H1 (cell line): ENCODE data around the gene GALNT18. TPM values are rescaled to one million over a fixed set of nuclear protein-coding genes. Genes with fewer than 3 reads are reported as not detected.

Experiments used
- CTCF ChIA-PET: fragments of 300-600 bp; sonication (Branson Sonifier 250); formaldehyde crosslinking; loops from one replicate; lab custom pipeline; 2021; ENCODE audit not compliant: partially characterized antibody; lab: Charles Lee
- POLR2A ChIA-PET: fragments of 300-600 bp; sonication (Branson Sonifier 250); formaldehyde crosslinking; loops from one replicate; lab custom pipeline; 2021; ENCODE audit warnings: inconsistent platforms; ENCODE audit not compliant: partially characterized antibody; lab: Charles Lee
- DNase-seq, 2 experiments: peaks; one replicate each; pipeline versions ENCODE4 v3.0.0 to v3.0.0-alpha.2; 2010 to 2022; ENCODE audit warnings: low spot score in 2 of 2, low read depth in 1 of 2, mixed read lengths in 1 of 2
- FAIRE-seq: peaks from 2 replicates; lab custom pipeline; 2011; peaks lifted over from hg19 to GRCh38; lab: Jason Lieb, UNC
- H2AFZ ChIP-seq: 2 replicates; pipeline ENCODE4 v1.8.1; 2012; ENCODE audit warnings: low read length, inconsistent platforms
- H2AK5ac ChIP-seq: 2 replicates; pipeline ENCODE4 v1.6.1; 2013; ENCODE audit warnings: low read depth, low read length
- H2BK120ac ChIP-seq: replicated peaks from 2 replicates; pipeline ENCODE3; 2013; ENCODE audit warnings: low read depth, low read length, inconsistent platforms
- H2BK12ac ChIP-seq: 2 replicates; pipeline ENCODE4 v1.6.1; 2013; ENCODE audit warnings: low read depth, low read length
- H2BK15ac ChIP-seq: 2 replicates; pipeline ENCODE4 v1.6.1; 2013; ENCODE audit warnings: low read length
- H2BK20ac ChIP-seq: 2 replicates; pipeline ENCODE4 v1.6.1; 2013; ENCODE audit warnings: low read length
- H2BK5ac ChIP-seq: 2 replicates; pipeline ENCODE4 v1.6.1; 2013; ENCODE audit warnings: low read depth, low read length
- H3K14ac ChIP-seq: 2 replicates; pipeline ENCODE4 v1.6.1; 2013; ENCODE audit warnings: inconsistent platforms; ENCODE audit not compliant: insufficient read length
- H3K18ac ChIP-seq: 2 replicates; pipeline ENCODE4 v1.6.1; 2013; ENCODE audit warnings: low read length; ENCODE audit errors: extremely low read depth
- H3K23ac ChIP-seq: 2 replicates; pipeline ENCODE4 v1.6.1; 2013; ENCODE audit warnings: inconsistent platforms; ENCODE audit not compliant: insufficient read length
- H3K23me2 ChIP-seq: 2 replicates; pipeline ENCODE4 v1.6.1; 2013; ENCODE audit warnings: low read depth, low read length
- H3K27ac ChIP-seq: 2 replicates; pipeline ENCODE4 v1.6.1; 2011; ENCODE audit warnings: low read depth, low read length, inconsistent platforms
- H3K27me3 ChIP-seq, 4 experiments: replicated peaks in 1 of 4; 1 replicate in 1 of 4; 2 replicates in 3 of 4; pipeline versions ENCODE4 v1.6.1 to v1.8.1; 2011 to 2013; ENCODE audit warnings: low read length in 3 of 4, mild to moderate bottlenecking in 3 of 4, inconsistent platforms in 2 of 4, mixed read lengths in 2 of 4, moderate library complexity in 1 of 4; ENCODE audit not compliant: control insufficient read depth in 3 of 4, insufficient read depth in 3 of 4; ENCODE audit errors: extremely low read depth in 1 of 4
- H3K36me3 ChIP-seq, 4 experiments: 2 replicates each; pipeline versions ENCODE4 v1.6.1 to v1.8.1; 2011 to 2013; ENCODE audit warnings: mild to moderate bottlenecking in 4 of 4, low read length in 3 of 4, moderate library complexity in 2 of 4, control low read depth in 1 of 4, inconsistent platforms in 1 of 4; ENCODE audit not compliant: insufficient read depth in 4 of 4, control insufficient read depth in 2 of 4
- H3K4ac ChIP-seq: replicated peaks from 2 replicates; pipeline ENCODE3; 2013; ENCODE audit warnings: low read length, low read depth, mixed read lengths, inconsistent platforms; ENCODE audit not compliant: insufficient read length
- H3K4me1 ChIP-seq, 4 experiments: replicated peaks in 1 of 4; 1 replicate in 1 of 4; 2 replicates in 3 of 4; pipeline versions ENCODE4 v1.6.1 to v1.8.1; 2011 to 2013; ENCODE audit warnings: low read length in 3 of 4, inconsistent platforms in 2 of 4, mixed read lengths in 1 of 4; ENCODE audit not compliant: insufficient read depth in 4 of 4, control insufficient read depth in 3 of 4
- H3K4me2 ChIP-seq, 2 experiments: 2 replicates each; pipeline versions ENCODE4 v1.6.1 to v1.8.1; 2011 to 2013; ENCODE audit warnings: low read depth in 2 of 2, low read length in 2 of 2, control low read depth in 1 of 2, inconsistent platforms in 1 of 2, mild to moderate bottlenecking in 1 of 2; ENCODE audit not compliant: insufficient read depth in 1 of 2
- H3K4me3 ChIP-seq, 4 experiments: fragments of 200-600, 300-600 bp in 1 of 4; sonication (generic), shearing (Covaris generic), sonication (Bioruptor Twin) in 1 of 4; 2 replicates each; pipeline versions ENCODE4 v1.5.1 to v1.8.1; 2011 to 2016; ENCODE audit warnings: low read length in 4 of 4, low read depth in 3 of 4, control low read depth in 2 of 4, inconsistent platforms in 2 of 4, mild to moderate bottlenecking in 2 of 4, mixed read lengths in 1 of 4, moderate library complexity in 1 of 4; ENCODE audit not compliant: insufficient read depth in 2 of 4; ENCODE audit errors: extremely low read depth in 1 of 4
- H3K56ac ChIP-seq: replicated peaks from 2 replicates; pipeline ENCODE3; 2013; ENCODE audit warnings: low read depth, mild to moderate bottlenecking, mixed read lengths, low read length, inconsistent platforms; ENCODE audit not compliant: insufficient read length
- H3K79me1 ChIP-seq: 2 replicates; pipeline ENCODE4 v1.6.1; 2013; ENCODE audit warnings: low read depth, low read length, control low read depth
- H3K79me2 ChIP-seq, 2 experiments: 2 replicates each; pipeline versions ENCODE4 v1.6.1 to v1.8.1; 2012 to 2013; ENCODE audit warnings: low read length in 2 of 2, mild to moderate bottlenecking in 2 of 2, inconsistent platforms in 1 of 2; ENCODE audit not compliant: insufficient read depth in 2 of 2, control insufficient read depth in 1 of 2
- H3K9ac ChIP-seq, 4 experiments: replicated peaks in 1 of 4; 1 replicate in 1 of 4; 2 replicates in 3 of 4; pipeline versions ENCODE4 v1.6.1 to v1.8.1; 2011 to 2013; ENCODE audit warnings: low read depth in 3 of 4, low read length in 3 of 4, control low read depth in 2 of 4, mild to moderate bottlenecking in 2 of 4, moderate library complexity in 2 of 4, inconsistent platforms in 1 of 4; ENCODE audit errors: extremely low read depth in 1 of 4
- H3K9me3 ChIP-seq, 2 experiments: 2 replicates each; pipeline versions ENCODE4 v1.6.1 to v1.8.1; 2012 to 2013; ENCODE audit warnings: mild to moderate bottlenecking in 2 of 2, moderate library complexity in 2 of 2, control low read depth in 1 of 2, inconsistent platforms in 1 of 2, low read depth in 1 of 2, low read length in 1 of 2, mixed read lengths in 1 of 2; ENCODE audit not compliant: insufficient read depth in 2 of 2
- H4K20me1 ChIP-seq, 2 experiments: replicated peaks in 1 of 2; 2 replicates each; pipeline versions ENCODE3 to v1.8.1; 2011 to 2013; ENCODE audit warnings: inconsistent platforms in 2 of 2, low read length in 2 of 2, mild to moderate bottlenecking in 1 of 2; ENCODE audit not compliant: insufficient read depth in 2 of 2, control insufficient read depth in 1 of 2
- H4K5ac ChIP-seq: 2 replicates; pipeline ENCODE4 v1.6.1; 2013; ENCODE audit warnings: low read length, low read depth, mixed read lengths, inconsistent platforms; ENCODE audit not compliant: insufficient read length
- H4K8ac ChIP-seq: 2 replicates; pipeline ENCODE4 v1.8.0; 2013; ENCODE audit warnings: mild to moderate bottlenecking, moderate library complexity, low read length, inconsistent platforms; ENCODE audit not compliant: insufficient read depth; ENCODE audit errors: extremely low read depth
- H4K91ac ChIP-seq: replicated peaks from 2 replicates; pipeline ENCODE3; 2013; ENCODE audit warnings: low read length, mixed read lengths, inconsistent platforms; ENCODE audit not compliant: insufficient read length
- BRCA1 ChIP-seq: IDR thresholded peaks from 2 replicates; pipeline ENCODE4 v1.6.1; 2012; ENCODE audit warnings: low read depth, low read length, improper control_type of control experiment
- CREB1 ChIP-seq: IDR thresholded peaks from 2 replicates; pipeline ENCODE4 v1.6.1; 2012; ENCODE audit warnings: inconsistent platforms
- SAP30 ChIP-seq: fragments of 300-600 bp; sonication (generic); IDR thresholded peaks from 2 replicates; pipeline ENCODE4 v1.7.1; 2012; ENCODE audit warnings: low read length, moderate library complexity, mild to moderate bottlenecking, inconsistent platforms; ENCODE audit not compliant: insufficient read depth, insufficient replicate concordance
- SIN3A ChIP-seq, 2 experiments: IDR thresholded peaks in 1 of 2; conservative IDR thresholded peaks in 1 of 2; 2 replicates each; pipeline ENCODE4 v1.6.1; 2011 to 2012; ENCODE audit warnings: low read length in 2 of 2, improper control_type of control experiment in 1 of 2, low read depth in 1 of 2, mild to moderate bottlenecking in 1 of 2
- WGBS, 2 experiments: shearing (Covaris generic) in 1 of 2; methylation state at CpG; one replicate each; pipeline versions ENCODE4 v1.1.6 to v1.1.7; 2013 to 2015; ENCODE audit warnings: low lambda C conversion rate in 2 of 2, mixed read lengths in 2 of 2, inconsistent platforms in 1 of 2, low coverage in 1 of 2, missing lambda C conversion rate in 1 of 2; ENCODE audit not compliant: insufficient replicate concordance in 2 of 2, insufficient coverage in 1 of 2, insufficient read length in 1 of 2; ENCODE audit errors: extremely low coverage in 1 of 2, missing lambda C conversion rate in 1 of 2; 5-methylcytosine and 5-hydroxymethylcytosine counted together
- polyA plus RNA-seq, 7 experiments: library from polyadenylated mRNA; depleted of rRNA in 3 of 7; stranded (reverse) in 5 of 7; unstranded in 2 of 7; fragments of >200 nt in 5 of 7; fragments of 200-250 nt in 2 of 7; gene quantifications; 1 replicate in 5 of 7; 2 replicates in 1 of 7; 4 replicates in 1 of 7; pipeline versions ENCODE4 v1.2.1 to v1.2.3, GENCODE V29; 2011 to 2013; ENCODE audit warnings: missing spikeins in 2 of 7, mixed read lengths in 2 of 7
- total RNA-seq: library from RNA; stranded (reverse); fragmentation: NEBNext Ultra II Directional; extraction: Animal tissue kit (Norgen Biotek cat#: 25700); gene quantifications from 2 replicates; pipeline ENCODE4 v1.2.1, GENCODE V29; 2021

The GALNT18 gene
- total and polyA plus RNA-seq, 2 of the 8 experiments (the other 6 are each of a cell fraction or from before 2014, with no cell fraction given): 6.0 to 9.4 TPM

- H2BK12ac ChIP-seq: no peak overlapping the region
- H3K79me1 ChIP-seq: no peaks in the 10 kb centered on the region
- H3K27me3 ChIP-seq: no peaks in the 10 kb centered on the region
- H3K14ac ChIP-seq: no peak overlapping the region
- H2BK120ac ChIP-seq: no peak overlapping the region
- no peak overlapping the region for H2BK15ac ChIP-seq
- H3K4me1 ChIP-seq: peaks cover 0 to 2% (median under 1%) of the 10 kb centered on the region in 4 experiments; a peak in 2 of 7 replicates
- no peak overlapping the region for H2AK5ac ChIP-seq
- H3K56ac ChIP-seq: no peak overlapping the region
- H4K8ac ChIP-seq: no peak overlapping the region
- H2BK5ac ChIP-seq: no peak overlapping the region
- ChIA-PET CTCF (no interaction called here), POLR2A (no interaction called here)
- H3K4ac ChIP-seq: no peak overlapping the region
- H3K23me2 ChIP-seq: no peaks in the 10 kb centered on the region
- no peak overlapping the region for H3K4me2 ChIP-seq
- no peak overlapping the region for H3K27ac ChIP-seq
- no peak overlapping the region for H3K18ac ChIP-seq
- FAIRE-seq: no peak
- no peak overlapping the region for H2AFZ ChIP-seq
- no peak overlapping the region for H3K23ac ChIP-seq
- no peak overlapping the region for H4K91ac ChIP-seq
- no peaks in the 10 kb centered on the region for H3K79me2 ChIP-seq
- no peaks in the 10 kb centered on the region for H3K36me3 ChIP-seq
- no peak overlapping the region for H4K5ac ChIP-seq
- H2BK20ac ChIP-seq: no peak overlapping the region
- H4K20me1 ChIP-seq: no peaks in the 10 kb centered on the region
- no peak overlapping the region for H3K9ac ChIP-seq
- H3K9me3 ChIP-seq: no peaks in the 10 kb centered on the region
- WGBS, 2 experiments: 96% methylated on average over 3 of the region's 3 CpGs; no CpG with 5 or more reads in 1 of the 2 experiments
- H3K4me3 ChIP-seq: no peak overlapping the region
- DNase-seq: no peak
- no peak for TF ChIP-seq SAP30
- TF ChIP-seq BRCA1: no peak
- TF ChIP-seq CREB1: no peak
- no peak for TF ChIP-seq SIN3A (conservative IDR thresholded peaks at IDR 0.05 in 1 of 2, IDR thresholded peaks at IDR 0.05 in 1 of 2; ENCODE audit: low read depth in 1 of 2, low read length in 2 of 2)
These were observed 167.1 kb downstream of the GALNT18 start for GRCh38 chr11:11454671-11455223.
